ENCODE measurements around the gene BMP7. TPM values are rescaled to one million over a fixed set of nuclear protein-coding genes. Genes with fewer than 3 reads are reported as not detected.

BMP7 gene
- total and polyA plus RNA-seq, 2 experiments from 2014 or later, result 15.9 to 22.8 TPM

DNA sequence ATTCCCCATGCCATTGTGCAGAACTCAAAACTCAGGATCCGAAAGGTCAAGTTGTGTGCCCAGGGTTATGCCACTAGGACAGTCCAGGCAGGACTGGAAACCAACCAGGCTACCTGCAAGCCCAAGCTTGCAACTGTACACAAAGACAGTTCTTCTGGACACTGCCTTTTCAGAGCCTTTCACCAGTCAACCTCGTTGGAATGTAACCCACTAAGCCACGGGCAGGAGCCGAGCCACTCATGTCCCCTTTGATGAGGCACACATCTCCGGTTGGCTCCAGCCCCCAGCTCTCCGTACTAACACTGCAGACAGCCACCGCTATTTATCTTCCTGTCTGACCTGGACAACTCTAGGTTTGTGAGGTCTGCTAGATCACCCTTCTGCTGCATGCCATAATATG is 62.5 kb downstream of the BMP7 start:
- no peaks in the 10 kb centered on the region for H3K9me2 ChIP-seq (ENCODE audit: insufficient read depth)
- H3K4me1 ChIP-seq (ENCODE audit: insufficient read depth), result no peaks in the 10 kb centered on the region; the same call in 1 of the 2 replicates
- Mint-ChIP-seq H3K36me3 (ENCODE audit: low read depth) (peaks cover 3% of the 10 kb centered on the region), H3K4me1 (peaks cover 9% of the 10 kb centered on the region; the same call in 2 of the 3 replicates), H3K27me3 (ENCODE audit: insufficient read depth, low read depth, poor library complexity) (peaks cover 8% of the 10 kb centered on the region), H3K4me3 (no peak overlapping the region), H3K27ac (no peak overlapping the region), H3K9me3 (peaks cover 8% of the 10 kb centered on the region)
- H3K4me3 ChIP-seq, result no peak overlapping the region
- no peak overlapping the region for H2AFZ ChIP-seq
- no peak for ATAC-seq
- H3K4me2 ChIP-seq, result no peak overlapping the region
- H3K36me3 ChIP-seq (ENCODE audit: insufficient read depth), result no peaks in the 10 kb centered on the region
- DNase-seq (ENCODE audit: low spot score), result no peak
- no peaks in the 10 kb centered on the region for H3K79me2 ChIP-seq (replicated peaks; ENCODE audit: insufficient read depth)
- no peak overlapping the region for H3K27ac ChIP-seq (ENCODE audit: low read depth)
- no peaks in the 10 kb centered on the region for H4K20me1 ChIP-seq (replicated peaks; ENCODE audit: insufficient read depth)
- H3K27me3 ChIP-seq (ENCODE audit: insufficient read depth), result no peaks in the 10 kb centered on the region
- TF ChIP-seq ZNF331 (CRISPR knock-in tag; IDR thresholded peaks at IDR 0.05; ENCODE audit: low read depth) (no peak), ZNF114 (CRISPR knock-in tag; IDR thresholded peaks at IDR 0.05) (no peak), CREB1 (CRISPR knock-in tag; IDR thresholded peaks at IDR 0.05; ENCODE audit: low read depth) (no peak), EZH2 (IDR thresholded peaks at IDR 0.05; ENCODE audit: low read depth, unreplicated experiment) (no peak), POLR2AphosphoS5 (IDR thresholded peaks at IDR 0.05; ENCODE audit: low read depth) (no peak), JUNB (IDR thresholded peaks at IDR 0.05; ENCODE audit: unreplicated experiment) (no peak), STAT1 (IDR thresholded peaks at IDR 0.05; ENCODE audit: unreplicated experiment) (no peak), NANOG (IDR thresholded peaks at IDR 0.05; ENCODE audit: borderline replicate concordance) (no peak), EZH2phosphoT487 (IDR thresholded peaks at IDR 0.05; ENCODE audit: unreplicated experiment) (no peak)
- TF ChIP-seq, protein P1, sequence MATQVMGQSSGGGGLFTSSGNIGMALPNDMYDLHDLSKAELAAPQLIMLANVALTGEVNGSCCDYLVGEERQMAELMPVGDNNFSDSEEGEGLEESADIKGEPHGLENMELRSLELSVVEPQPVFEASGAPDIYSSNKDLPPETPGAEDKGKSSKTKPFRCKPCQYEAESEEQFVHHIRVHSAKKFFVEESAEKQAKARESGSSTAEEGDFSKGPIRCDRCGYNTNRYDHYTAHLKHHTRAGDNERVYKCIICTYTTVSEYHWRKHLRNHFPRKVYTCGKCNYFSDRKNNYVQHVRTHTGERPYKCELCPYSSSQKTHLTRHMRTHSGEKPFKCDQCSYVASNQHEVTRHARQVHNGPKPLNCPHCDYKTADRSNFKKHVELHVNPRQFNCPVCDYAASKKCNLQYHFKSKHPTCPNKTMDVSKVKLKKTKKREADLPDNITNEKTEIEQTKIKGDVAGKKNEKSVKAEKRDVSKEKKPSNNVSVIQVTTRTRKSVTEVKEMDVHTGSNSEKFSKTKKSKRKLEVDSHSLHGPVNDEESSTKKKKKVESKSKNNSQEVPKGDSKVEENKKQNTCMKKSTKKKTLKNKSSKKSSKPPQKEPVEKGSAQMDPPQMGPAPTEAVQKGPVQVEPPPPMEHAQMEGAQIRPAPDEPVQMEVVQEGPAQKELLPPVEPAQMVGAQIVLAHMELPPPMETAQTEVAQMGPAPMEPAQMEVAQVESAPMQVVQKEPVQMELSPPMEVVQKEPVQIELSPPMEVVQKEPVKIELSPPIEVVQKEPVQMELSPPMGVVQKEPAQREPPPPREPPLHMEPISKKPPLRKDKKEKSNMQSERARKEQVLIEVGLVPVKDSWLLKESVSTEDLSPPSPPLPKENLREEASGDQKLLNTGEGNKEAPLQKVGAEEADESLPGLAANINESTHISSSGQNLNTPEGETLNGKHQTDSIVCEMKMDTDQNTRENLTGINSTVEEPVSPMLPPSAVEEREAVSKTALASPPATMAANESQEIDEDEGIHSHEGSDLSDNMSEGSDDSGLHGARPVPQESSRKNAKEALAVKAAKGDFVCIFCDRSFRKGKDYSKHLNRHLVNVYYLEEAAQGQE (IDR thresholded peaks at IDR 0.05; ENCODE audit: unreplicated experiment), result no peak
- TF ChIP-seq, protein P2, sequence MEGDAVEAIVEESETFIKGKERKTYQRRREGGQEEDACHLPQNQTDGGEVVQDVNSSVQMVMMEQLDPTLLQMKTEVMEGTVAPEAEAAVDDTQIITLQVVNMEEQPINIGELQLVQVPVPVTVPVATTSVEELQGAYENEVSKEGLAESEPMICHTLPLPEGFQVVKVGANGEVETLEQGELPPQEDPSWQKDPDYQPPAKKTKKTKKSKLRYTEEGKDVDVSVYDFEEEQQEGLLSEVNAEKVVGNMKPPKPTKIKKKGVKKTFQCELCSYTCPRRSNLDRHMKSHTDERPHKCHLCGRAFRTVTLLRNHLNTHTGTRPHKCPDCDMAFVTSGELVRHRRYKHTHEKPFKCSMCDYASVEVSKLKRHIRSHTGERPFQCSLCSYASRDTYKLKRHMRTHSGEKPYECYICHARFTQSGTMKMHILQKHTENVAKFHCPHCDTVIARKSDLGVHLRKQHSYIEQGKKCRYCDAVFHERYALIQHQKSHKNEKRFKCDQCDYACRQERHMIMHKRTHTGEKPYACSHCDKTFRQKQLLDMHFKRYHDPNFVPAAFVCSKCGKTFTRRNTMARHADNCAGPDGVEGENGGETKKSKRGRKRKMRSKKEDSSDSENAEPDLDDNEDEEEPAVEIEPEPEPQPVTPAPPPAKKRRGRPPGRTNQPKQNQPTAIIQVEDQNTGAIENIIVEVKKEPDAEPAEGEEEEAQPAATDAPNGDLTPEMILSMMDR (conservative IDR thresholded peaks at IDR 0.05; ENCODE audit: low read depth in 2 of 2), result no peak
- TF ChIP-seq, protein P3, sequence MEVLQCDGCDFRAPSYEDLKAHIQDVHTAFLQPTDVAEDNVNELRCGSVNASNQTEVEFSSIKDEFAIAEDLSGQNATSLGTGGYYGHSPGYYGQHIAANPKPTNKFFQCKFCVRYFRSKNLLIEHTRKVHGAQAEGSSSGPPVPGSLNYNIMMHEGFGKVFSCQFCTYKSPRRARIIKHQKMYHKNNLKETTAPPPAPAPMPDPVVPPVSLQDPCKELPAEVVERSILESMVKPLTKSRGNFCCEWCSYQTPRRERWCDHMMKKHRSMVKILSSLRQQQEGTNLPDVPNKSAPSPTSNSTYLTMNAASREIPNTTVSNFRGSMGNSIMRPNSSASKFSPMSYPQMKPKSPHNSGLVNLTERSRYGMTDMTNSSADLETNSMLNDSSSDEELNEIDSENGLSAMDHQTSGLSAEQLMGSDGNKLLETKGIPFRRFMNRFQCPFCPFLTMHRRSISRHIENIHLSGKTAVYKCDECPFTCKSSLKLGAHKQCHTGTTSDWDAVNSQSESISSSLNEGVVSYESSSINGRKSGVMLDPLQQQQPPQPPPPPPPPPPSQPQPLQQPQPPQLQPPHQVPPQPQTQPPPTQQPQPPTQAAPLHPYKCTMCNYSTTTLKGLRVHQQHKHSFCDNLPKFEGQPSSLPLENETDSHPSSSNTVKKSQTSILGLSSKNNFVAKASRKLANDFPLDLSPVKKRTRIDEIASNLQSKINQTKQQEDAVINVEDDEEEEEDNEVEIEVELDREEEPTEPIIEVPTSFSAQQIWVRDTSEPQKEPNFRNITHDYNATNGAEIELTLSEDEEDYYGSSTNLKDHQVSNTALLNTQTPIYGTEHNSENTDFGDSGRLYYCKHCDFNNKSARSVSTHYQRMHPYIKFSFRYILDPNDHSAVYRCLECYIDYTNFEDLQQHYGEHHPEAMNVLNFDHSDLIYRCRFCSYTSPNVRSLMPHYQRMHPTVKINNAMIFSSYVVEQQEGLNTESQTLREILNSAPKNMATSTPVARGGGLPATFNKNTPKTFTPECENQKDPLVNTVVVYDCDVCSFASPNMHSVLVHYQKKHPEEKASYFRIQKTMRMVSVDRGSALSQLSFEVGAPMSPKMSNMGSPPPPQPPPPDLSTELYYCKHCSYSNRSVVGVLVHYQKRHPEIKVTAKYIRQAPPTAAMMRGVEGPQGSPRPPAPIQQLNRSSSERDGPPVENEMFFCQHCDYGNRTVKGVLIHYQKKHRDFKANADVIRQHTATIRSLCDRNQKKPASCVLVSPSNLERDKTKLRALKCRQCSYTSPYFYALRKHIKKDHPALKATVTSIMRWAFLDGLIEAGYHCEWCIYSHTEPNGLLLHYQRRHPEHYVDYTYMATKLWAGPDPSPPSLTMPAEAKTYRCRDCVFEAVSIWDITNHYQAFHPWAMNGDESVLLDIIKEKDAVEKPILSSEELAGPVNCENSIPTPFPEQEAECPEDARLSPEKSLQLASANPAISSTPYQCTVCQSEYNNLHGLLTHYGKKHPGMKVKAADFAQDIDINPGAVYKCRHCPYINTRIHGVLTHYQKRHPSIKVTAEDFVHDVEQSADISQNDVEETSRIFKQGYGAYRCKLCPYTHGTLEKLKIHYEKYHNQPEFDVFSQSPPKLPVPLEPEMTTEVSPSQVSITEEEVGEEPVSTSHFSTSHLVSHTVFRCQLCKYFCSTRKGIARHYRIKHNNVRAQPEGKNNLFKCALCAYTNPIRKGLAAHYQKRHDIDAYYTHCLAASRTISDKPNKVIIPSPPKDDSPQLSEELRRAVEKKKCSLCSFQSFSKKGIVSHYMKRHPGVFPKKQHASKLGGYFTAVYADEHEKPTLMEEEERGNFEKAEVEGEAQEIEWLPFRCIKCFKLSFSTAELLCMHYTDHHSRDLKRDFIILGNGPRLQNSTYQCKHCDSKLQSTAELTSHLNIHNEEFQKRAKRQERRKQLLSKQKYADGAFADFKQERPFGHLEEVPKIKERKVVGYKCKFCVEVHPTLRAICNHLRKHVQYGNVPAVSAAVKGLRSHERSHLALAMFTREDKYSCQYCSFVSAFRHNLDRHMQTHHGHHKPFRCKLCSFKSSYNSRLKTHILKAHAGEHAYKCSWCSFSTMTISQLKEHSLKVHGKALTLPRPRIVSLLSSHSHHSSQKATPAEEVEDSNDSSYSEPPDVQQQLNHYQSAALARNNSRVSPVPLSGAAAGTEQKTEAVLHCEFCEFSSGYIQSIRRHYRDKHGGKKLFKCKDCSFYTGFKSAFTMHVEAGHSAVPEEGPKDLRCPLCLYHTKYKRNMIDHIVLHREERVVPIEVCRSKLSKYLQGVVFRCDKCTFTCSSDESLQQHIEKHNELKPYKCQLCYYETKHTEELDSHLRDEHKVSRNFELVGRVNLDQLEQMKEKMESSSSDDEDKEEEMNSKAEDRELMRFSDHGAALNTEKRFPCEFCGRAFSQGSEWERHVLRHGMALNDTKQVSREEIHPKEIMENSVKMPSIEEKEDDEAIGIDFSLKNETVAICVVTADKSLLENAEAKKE (CRISPR knock-in tag; IDR thresholded peaks at IDR 0.05), result no peak
- TF ChIP-seq, protein P4, sequence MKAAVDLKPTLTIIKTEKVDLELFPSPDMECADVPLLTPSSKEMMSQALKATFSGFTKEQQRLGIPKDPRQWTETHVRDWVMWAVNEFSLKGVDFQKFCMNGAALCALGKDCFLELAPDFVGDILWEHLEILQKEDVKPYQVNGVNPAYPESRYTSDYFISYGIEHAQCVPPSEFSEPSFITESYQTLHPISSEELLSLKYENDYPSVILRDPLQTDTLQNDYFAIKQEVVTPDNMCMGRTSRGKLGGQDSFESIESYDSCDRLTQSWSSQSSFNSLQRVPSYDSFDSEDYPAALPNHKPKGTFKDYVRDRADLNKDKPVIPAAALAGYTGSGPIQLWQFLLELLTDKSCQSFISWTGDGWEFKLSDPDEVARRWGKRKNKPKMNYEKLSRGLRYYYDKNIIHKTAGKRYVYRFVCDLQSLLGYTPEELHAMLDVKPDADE (IDR thresholded peaks at IDR 0.05), result no peak
- no peaks in the 10 kb centered on the region for H3F3A ChIP-seq (replicated peaks; ENCODE audit: low read depth)

Data from GM23338 (cell line).